ACC112 (cell line): ENCODE data around the gene ZFYVE26.
"Not testable (repeated sequence)": the region's sequence is repeated elsewhere in the genome, so short reads cannot be mapped to it uniquely, and the experiment has no call there.

ENCODE experiments used
- H2AFZ ChIP-seq: fragments of 200-600 bp; sonication (generic); one replicate; pipeline ENCODE4 v1.6.0; 2017; ENCODE audit warnings: antibody characterized with exemption, low read length; ENCODE audit not compliant: unreplicated experiment
- H3K27ac ChIP-seq: fragments of 200-600 bp; sonication (generic); 2 replicates; pipeline ENCODE4 v1.5.1; 2014; ENCODE audit warnings: low read depth, mild to moderate bottlenecking, antibody characterized with exemption, low read length, moderate library complexity
- H3K27me3 ChIP-seq: fragments of 200-600 bp; sonication (generic); 2 replicates; pipeline ENCODE4 v1.6.1; 2014; ENCODE audit warnings: mild to moderate bottlenecking, antibody characterized with exemption, low read length, moderate library complexity, mixed read lengths; ENCODE audit not compliant: insufficient read depth
- H3K36me3 ChIP-seq: fragments of 200-600 bp; sonication (generic); 2 replicates; pipeline ENCODE4 v1.6.1; 2016; ENCODE audit warnings: mild to moderate bottlenecking, antibody characterized with exemption, low read length, moderate library complexity, mixed read lengths; ENCODE audit not compliant: insufficient read depth
- H3K4me1 ChIP-seq: fragments of 200-600 bp; sonication (generic); one replicate; pipeline ENCODE4 v1.6.1; 2016; ENCODE audit warnings: low read length, mixed read lengths; ENCODE audit not compliant: insufficient read depth, unreplicated experiment, control insufficient read depth
- H3K4me3 ChIP-seq: fragments of 200-600 bp; sonication (generic); 2 replicates; pipeline ENCODE4 v1.5.1; 2014; ENCODE audit warnings: mild to moderate bottlenecking, low read depth, low read length
- H3K79me2 ChIP-seq: fragments of 200-600 bp; sonication (generic); one replicate; pipeline ENCODE4 v1.6.0; 2016; ENCODE audit warnings: low read length; ENCODE audit not compliant: control insufficient read depth, unreplicated experiment, insufficient read depth

Gene ZFYVE26

DNA sequence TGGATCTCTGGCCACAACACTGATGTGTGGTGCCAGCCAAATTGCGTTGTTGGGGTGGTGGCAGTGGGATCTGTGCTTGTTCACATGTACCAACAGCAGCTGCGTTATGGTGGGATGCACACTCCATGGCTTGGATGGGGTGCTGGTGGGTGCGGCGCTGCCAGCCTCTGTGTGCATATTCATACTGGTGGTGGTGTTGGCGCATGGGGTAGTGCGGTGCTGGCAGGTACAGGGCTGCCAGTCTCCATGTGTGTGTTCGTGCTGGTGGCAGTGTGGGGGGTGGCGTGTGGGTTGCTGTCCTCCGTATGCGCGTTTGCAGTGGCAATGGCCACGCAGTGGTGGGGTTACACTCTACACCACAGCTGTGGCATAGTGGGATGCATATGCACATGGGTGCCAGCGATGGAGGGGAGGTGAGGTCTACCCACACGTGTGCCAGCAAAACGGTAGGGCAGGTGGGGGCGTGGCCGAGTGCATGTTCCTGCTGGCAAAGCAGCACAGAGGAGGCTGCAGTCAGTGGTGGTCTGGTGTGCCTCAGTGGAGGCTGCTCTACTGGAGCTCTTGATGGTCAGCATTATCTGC lies 29.7 kb upstream of the ZFYVE26 start:
- H3K4me1 ChIP-seq: no peaks in the 10 kb centered on the region
- H3K36me3 ChIP-seq: peaks cover 9% of the 10 kb centered on the region; the same call in 1 of the 2 replicates
- no peak overlapping the region for H3K27ac ChIP-seq
- no peak overlapping the region for H2AFZ ChIP-seq
- peaks cover 5% of the 10 kb centered on the region for H3K79me2 ChIP-seq
- no peaks in the 10 kb centered on the region for H3K27me3 ChIP-seq
- H3K4me3 ChIP-seq: no peak overlapping the region

DNA sequence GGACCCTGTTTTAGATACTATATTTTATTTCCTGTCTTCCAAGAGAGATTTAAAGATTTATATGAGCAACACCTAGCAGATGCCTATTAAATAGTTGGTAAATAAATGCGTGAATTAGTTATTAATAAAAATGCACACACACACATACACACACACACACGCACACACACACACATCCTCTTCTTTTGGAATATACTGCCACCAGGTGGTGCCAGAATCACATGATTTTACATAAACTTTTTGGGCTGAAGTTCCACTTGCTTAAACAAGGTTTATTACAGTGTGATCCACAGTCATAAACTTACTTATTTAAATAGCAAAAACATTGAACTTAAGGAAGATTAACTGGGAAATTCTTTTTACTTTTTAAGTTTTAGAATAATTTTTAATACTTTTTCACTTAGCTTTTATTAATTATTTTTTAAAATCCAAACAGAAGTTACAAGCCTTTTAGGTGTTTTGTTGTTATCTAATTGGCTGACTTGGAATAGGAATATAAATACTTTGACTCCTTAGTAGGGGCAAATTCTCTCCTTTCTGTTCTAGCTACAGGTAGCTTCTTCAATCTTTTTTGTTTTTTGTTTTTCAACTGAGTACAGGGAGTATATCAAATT lies 20.7 kb upstream of the ZFYVE26 start:
- Histone ChIP-seq H3K27ac (no peak overlapping the region), H2AFZ (no peak overlapping the region), H3K79me2 (no peaks in the 10 kb centered on the region), H3K27me3 (no peaks in the 10 kb centered on the region), H3K4me3 (no peak overlapping the region), H3K36me3 (no peaks in the 10 kb centered on the region), H3K4me1 (no peaks in the 10 kb centered on the region)

DNA sequence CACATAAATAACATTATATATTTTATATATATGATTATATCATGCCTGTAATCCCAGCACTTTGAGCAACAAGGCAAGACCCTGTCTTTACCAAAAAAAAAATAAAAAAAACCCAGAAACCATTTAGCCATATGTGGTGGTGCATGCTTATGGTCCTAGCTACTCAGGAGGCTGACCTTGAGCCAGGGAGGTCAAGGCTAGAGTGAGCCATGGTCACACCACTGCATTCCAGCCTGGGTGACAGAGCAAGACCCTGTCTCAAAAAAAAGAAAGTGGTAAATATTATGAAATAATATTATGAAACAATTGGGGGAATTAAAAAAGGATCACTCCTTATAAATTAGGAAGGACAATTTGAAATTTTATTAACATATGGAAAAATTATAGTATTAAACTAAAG lies 19.2 kb upstream of the ZFYVE26 start:
- Histone ChIP-seq H3K79me2 (no peaks in the 10 kb centered on the region), H3K27ac (no peak overlapping the region), H3K36me3 (no peaks in the 10 kb centered on the region), H2AFZ (no peak overlapping the region), H3K27me3 (no peaks in the 10 kb centered on the region), H3K4me1 (no peaks in the 10 kb centered on the region), H3K4me3 (no peak overlapping the region)

DNA sequence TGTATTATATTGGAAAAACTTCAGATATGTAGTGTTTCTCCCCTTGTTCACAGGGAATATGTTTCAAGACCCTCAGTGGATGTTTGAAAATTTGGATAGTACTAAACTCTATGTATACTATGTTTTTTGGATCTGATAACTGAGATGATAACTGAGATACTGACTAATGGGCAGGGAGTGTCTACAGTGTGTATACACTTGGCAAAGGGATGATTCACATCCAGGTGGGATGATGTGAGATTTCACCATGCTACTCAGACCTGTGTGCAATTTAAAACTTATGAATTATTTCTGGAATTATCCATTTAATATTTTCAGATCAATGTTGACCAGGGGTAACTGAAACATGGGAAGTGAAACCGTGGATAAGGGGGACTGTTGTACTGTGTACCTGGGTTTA lies 17.0 kb upstream of the ZFYVE26 start:
- no peak overlapping the region for H3K27ac ChIP-seq
- no peaks in the 10 kb centered on the region for H3K4me1 ChIP-seq
- H3K79me2 ChIP-seq: no peaks in the 10 kb centered on the region

DNA sequence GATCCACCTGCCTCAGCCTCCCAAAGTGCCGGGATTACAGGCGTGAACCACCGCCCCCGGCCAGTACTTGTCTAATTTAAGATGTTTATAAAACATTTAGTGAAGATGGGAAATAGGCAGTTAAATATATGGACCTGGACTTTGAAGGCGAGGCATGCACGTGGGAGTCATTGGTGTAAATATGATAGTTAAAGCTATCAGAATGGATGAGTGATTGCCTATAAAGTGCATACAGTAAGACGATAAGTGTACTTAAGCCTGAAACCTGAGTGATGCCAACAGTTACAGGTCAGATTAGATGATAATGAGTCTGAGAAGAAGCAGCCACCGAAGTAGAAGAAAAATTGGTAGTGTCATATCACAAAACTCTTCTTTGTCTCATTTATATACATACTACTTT lies 14.7 kb upstream of the ZFYVE26 start:
- Histone ChIP-seq H3K36me3 (peaks cover 20% of the 10 kb centered on the region), H3K27me3 (no peaks in the 10 kb centered on the region), H3K27ac (no peak overlapping the region), H3K4me3 (no peak overlapping the region), H3K4me1 (no peaks in the 10 kb centered on the region), H2AFZ (no peak overlapping the region), H3K79me2 (no peaks in the 10 kb centered on the region)

More for the DNA sequence above, 17.0 kb upstream of the ZFYVE26 start:
- Histone ChIP-seq H3K36me3 (peaks cover 5% of the 10 kb centered on the region; the same call in 1 of the 2 replicates), H2AFZ (no peak overlapping the region), H3K27me3 (no peaks in the 10 kb centered on the region), H3K4me3 (no peak overlapping the region)

DNA sequence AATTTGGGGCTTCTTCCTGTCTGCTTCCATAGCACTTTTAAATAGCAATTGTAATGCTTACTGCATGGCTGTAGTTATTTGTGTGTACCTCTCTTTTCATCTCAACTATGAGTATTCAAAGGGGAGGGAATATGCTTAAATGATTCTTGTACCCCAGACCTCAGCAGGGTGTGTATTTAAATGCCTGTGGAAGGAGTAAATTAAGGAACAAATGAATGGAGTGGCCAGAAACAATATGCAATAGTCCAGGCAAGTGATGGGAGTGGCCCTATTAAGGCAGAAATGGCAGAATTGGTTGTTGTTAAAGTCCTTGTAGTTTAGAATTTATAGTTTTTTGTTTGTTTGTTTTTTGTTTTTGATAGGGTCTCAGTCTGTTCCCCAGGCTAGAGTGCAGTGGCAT lies 4.7 kb upstream of the ZFYVE26 start:
- peaks cover 11% of the 10 kb centered on the region for H3K4me1 ChIP-seq
- H3K4me3 ChIP-seq: peak overlapping the region; percentile 86
- peak overlapping the region; percentile 71 for H2AFZ ChIP-seq
- no peaks in the 10 kb centered on the region for H3K36me3 ChIP-seq
- no peaks in the 10 kb centered on the region for H3K27me3 ChIP-seq
- H3K79me2 ChIP-seq: no peaks in the 10 kb centered on the region
- peak overlapping the region; percentile 48; the same call in 1 of the 2 replicates for H3K27ac ChIP-seq

DNA sequence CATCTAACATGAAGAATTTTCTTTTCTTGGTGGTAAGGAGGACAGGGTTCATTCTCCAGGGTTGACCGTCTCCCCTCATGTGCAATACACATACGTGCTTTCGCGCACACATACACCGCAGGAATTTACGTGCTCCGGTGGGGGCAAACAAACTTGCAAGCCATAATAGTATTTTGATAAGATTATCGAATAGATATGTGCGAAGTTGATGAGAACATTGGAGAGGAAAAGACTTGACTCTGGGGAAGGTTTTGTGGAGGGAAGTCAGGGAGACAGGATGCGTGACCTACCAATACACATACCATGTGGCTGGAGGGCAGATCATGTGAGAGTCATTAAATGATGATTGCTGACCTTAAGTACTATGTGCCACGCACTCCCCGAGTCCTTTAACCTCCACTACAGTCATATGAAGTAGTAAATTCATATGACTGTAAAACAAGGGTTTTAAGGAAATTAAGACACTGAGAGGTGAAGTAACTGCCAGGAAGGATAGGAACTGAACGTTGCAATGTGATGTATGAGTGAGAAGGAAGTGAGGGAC lies 4.1 kb upstream of the ZFYVE26 start:
- peaks cover 11% of the 10 kb centered on the region for H3K4me1 ChIP-seq
- H3K27me3 ChIP-seq: no peaks in the 10 kb centered on the region
- peak overlapping the region; percentile 48 for H3K27ac ChIP-seq
- peaks cover 4% of the 10 kb centered on the region for H3K79me2 ChIP-seq
- no peaks in the 10 kb centered on the region for H3K36me3 ChIP-seq
- peak overlapping the region; percentile 71 for H2AFZ ChIP-seq
- H3K4me3 ChIP-seq: peak overlapping the region; percentile 86

DNA sequence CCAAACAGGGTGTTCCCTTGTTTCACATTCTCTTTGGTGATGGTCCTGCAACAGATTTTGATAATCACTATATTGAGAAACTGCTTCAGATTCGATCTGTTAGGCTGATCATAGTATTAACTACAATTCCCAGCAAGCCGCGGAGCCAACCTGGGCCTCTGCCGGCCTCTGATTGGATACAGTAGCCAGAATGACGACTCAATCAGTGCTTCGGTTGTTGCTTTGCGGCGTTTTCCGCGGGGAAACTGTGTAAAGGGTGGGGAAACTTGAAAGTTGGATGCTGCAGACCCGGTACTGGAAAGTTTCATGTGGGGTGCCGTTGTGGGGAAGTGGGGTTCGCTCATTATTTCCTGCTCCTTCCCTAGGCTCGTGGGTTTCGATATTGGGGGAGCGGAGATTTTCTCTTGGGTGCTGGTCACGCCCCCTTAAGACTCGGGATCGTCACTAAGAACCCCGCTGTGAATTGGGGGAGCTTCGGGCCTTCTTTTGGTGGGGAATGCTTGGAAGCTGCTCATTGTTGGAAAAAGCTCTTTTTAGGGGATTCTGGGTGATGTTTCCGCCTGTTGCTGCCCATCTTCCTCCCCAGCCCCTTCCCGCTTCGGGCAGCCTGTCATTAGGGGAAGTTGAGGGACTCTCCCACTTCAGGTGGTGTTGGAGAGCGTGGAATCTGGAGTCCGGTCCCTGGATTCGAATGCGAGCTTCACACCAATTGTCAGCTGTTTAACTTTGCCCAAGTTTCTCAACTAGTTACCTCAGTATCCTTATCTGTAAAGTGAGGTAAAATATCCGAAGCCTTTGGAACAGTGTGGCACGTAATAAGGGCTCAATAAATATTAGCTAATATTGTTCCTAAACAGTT lies 3.4 kb upstream of the ZFYVE26 start, which contains the start of gene RAD51B:
RAD51B (plus strand) TSS at position 217 of the 859 bp plus-strand sequence.
- Histone ChIP-seq H3K27me3 (no peaks in the 10 kb centered on the region), H3K36me3 (no peaks in the 10 kb centered on the region), H3K4me3 (peak within 1 kb of the TSS; percentile 86), H3K27ac (peak within 1 kb of the TSS; percentile 48), H3K4me1 (peaks cover 17% of the 10 kb centered on the region), H3K79me2 (peaks cover 11% of the 10 kb centered on the region), H2AFZ (peak within 1 kb of the TSS; percentile 71)

DNA sequence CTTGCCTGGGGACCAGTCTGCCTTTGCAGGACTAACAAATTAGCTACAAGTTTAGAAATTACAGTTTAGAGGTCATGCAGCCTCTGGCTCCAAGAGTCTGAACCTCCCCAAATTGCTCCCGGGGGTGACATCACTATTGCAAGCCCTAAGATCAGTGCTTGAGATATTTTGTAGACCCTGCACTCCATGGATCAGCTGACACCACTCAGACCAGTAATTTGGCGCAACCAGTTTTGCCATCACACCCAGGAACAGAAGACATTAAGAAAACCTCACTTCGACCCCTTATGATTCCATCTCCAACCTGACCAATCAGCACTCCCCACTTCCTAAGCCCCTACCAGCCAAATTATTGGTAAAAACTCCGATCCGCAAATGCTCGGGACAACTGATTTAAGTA lies 2.1 kb upstream of the ZFYVE26 start:
- H3K36me3 ChIP-seq, H3K27ac ChIP-seq, H3K4me3 ChIP-seq, H3K27me3 ChIP-seq, H2AFZ ChIP-seq: not testable (repeated sequence)
- Histone ChIP-seq H3K4me1 (peaks cover 20% of the 10 kb centered on the region), H3K79me2 (peaks cover 16% of the 10 kb centered on the region)

DNA sequence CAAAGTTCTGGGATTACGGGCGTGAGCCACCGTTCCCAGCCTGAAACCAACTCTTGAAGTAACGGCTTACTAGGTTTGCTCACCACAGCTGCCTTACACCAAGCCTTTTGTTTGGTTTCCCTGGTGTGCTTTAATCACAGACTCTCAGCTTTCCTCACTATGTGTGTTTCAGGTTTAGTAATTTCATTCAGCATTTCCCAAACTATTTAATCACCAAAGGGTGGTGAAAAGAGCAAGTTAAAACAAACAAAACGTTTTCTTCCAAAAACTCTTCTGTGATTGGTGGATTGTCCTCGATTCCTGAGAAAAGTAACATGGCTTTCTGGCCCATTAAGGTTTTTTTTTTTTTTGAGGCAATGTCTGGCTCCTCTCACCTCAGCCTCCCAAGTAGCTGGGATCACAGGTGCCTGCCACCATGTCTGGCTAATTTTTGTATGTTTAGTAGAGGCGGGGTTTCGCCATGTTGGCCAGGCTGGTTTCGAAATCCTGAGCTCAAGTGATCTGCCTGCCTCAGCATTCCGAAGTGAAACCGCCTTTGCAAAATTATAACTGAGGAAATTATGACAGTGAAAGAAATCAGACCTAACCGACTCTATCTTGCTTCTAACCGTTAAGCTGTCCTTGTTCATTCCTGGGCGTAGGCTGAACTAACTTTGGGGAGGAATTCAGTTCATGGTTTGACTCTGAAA lies 1.5 kb upstream of the ZFYVE26 start:
- peaks cover 20% of the 10 kb centered on the region for H3K4me1 ChIP-seq
- no peak overlapping the region for H3K4me3 ChIP-seq
- peaks cover 11% of the 10 kb centered on the region for H3K36me3 ChIP-seq
- peaks cover 16% of the 10 kb centered on the region for H3K79me2 ChIP-seq
- H3K27me3 ChIP-seq: no peaks in the 10 kb centered on the region
- H2AFZ ChIP-seq: no peak overlapping the region
- no peak overlapping the region for H3K27ac ChIP-seq
